Measurements from ENCODE around the gene NPC1L1.
"Not testable (repeated sequence)": the region's sequence is repeated elsewhere in the genome, so short reads cannot be mapped to it uniquely, and the experiment has no call there.

The NPC1L1 gene

GRCh38 chr7:44565795-44566559, 24.8 kb upstream of the NPC1L1 start:
- DNase-seq: no peak

GRCh38 chr7:44565097-44565794, 24.1 kb upstream of the NPC1L1 start:
- peak; percentile 68 for DNase-seq

GRCh38 chr7:44564606-44565005, 23.5 kb upstream of the NPC1L1 start:
- DNase-seq: no peak

GRCh38 chr7:44563171-44563679, 22.1 kb upstream of the NPC1L1 start:
- no peak for DNase-seq

DNA sequence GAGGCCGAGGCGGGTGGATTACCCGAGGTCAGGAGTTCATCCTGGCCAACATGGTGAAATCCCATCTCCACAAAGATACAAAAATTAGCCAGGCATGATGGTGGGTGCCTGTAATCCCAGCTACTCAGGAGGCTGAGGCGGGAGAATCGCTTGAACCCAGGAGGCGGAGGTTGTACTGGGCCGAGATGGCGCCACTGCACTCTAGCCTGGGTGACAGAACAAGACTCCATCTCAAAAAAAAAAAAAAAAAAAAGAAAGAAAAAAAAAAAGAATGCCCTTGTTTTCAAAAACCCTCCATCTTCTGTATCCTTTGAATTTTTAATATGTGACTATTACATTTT, 21.5 kb upstream of the NPC1L1 start:
- not testable (repeated sequence) for DNase-seq

- DNase-seq: no peak
Measured at GRCh38 chr7:44561962-44562621, 21.0 kb upstream of the NPC1L1 start.

DNA sequence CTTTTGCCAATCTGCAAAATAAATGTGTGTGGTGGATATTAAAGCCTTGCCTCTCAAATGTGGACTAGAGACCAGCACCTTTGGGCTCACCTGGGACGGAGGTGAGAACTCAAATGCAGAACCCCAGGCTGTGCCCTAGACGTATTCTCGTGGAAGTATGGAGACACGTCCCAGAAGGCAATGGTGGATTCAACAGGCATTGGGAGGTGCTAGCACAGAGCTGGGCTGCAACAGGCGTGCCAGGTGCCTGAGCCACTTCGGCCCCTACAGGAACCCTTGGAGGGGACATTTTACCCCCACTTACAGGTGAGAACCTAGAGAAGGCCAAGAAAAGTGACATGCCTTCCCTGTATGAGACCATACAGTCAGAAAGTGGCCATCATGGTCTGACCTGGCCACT, 20.4 kb upstream of the NPC1L1 start:
- no peak for DNase-seq

DNA sequence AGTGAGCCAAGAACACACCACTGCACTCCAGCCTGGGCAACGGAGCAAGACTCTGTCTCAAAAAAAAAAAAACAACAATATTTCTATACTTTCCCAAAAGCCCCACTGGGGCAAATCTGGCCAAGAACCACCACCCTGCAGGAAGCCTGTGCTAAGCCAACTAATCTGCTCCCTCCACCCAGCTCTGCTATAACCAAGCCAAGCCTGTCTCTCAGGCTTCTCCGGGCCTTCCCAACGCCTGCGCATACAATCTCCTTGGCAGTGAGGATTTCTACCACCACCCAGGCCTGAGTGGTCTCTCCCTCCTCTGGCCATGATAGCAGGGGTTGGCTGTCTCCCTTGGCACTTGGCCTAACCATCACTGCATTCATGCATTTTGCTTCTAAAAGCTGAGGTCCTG, 18.4 kb upstream of the NPC1L1 start:
- no peak for DNase-seq

- DNase-seq: no peak
Measured at GRCh38 chr7:44557485-44557884, 16.4 kb upstream of the NPC1L1 start.

GRCh38 chr7:44555350-44555749, 14.2 kb upstream of the NPC1L1 start:
- DNase-seq: no peak

DNA sequence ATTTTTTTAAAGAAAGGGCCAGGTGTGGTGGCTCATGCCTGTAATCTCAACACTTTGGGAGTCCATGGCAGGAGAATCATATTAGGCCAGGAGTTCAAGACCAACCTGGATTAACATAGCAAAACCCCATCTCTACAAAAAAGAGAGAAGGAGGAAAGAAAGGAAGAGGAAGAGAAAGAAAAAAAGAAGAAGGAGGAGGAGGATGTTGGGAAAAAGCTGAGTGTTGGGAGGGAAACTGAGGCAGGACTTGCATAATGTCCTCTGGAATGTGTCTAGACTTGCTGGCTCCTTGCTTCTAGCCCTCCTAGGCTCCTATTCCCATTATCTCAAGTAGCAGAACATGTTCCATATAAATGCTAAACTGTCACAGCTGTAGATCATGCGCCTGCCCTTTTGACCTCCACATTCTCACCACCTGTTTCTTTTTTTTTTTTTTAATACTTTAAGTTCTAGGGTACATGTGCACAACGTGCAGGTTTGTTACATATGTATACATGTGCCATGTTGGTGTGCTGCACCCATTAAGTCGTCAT, 11.4 kb upstream of the NPC1L1 start:
- not testable (repeated sequence) for DNase-seq

DNA sequence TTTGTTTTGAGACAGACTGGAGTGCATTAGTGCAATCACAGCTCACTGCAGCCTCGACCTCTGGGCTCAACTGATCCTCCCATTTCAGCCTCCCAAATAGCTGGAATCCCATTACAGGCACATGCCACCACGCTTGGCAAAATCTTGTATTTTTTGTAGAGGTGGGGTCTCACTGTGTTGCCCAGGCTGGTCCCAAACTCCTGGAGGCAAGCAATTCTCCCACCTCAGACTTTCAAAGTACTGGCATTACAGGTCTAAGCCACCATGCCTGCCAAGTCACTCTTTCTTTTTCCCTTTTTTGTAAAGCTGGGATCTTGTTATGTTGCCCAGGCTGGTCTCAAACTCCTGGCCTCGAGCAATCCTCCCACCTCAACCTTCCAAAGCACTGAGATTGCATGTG, 8.3 kb upstream of the NPC1L1 start:
- DNase-seq: no peak

DNA sequence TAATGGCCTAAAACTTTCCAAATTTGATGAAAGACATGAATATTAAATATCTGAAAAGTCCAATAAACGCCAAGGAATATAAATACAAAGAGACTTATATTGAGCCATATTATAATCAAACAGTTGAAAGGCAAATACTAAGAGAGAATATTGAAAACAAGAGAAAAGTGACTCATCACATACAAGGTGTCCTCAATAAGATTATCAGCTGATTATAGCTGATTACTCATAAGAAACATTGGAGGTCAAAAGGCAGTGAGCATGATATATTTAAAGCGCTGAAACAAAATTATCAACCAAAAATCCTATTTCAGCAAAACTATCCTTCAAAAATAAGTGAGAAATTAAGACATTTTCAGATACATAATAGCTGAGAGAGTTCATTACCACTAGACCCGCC, 7.8 kb upstream of the NPC1L1 start:
- no peak for DNase-seq

DNA sequence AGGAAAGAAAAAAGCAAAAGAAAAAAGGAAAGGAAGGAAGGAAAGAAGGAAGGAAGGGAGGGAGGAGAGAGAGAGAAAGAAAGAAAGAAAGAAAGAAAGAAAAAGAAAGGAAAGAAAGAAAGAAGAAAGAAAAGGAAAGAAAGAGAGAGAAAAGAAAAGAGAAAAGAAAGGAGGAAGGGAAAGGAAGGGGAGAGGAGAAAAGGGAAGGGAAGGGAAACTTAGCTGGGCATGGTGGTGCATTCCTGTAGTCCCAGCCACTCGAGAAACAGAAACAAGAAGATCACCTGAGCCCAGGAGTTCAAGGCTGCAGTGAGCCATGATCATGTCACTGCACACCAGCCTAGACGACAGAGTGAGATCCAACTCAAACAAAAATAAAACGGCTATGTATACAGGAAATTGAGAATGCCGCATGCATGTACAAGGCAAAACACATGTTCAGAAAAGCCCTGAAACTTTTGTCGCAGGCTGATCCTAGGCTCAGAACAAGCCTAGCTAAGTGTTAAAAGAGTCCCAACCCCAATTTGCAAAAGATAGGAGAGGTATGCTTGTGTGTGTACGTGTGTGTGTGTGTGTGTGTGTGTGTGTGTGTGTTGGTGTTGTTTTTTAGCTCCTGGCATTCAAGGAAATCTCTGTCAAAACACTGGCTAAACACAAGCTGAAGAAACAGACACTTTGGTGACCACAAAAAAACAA, 6.6 kb upstream of the NPC1L1 start:
- DNase-seq: no peak

- DNase-seq: no peak
Measured at GRCh38 chr7:44541876-44542610, 913 bp upstream of the NPC1L1 start.

GRCh38 chr7:44540592-44541027, 520 bp downstream of the NPC1L1 start:
- DNase-seq: no peak

DNA sequence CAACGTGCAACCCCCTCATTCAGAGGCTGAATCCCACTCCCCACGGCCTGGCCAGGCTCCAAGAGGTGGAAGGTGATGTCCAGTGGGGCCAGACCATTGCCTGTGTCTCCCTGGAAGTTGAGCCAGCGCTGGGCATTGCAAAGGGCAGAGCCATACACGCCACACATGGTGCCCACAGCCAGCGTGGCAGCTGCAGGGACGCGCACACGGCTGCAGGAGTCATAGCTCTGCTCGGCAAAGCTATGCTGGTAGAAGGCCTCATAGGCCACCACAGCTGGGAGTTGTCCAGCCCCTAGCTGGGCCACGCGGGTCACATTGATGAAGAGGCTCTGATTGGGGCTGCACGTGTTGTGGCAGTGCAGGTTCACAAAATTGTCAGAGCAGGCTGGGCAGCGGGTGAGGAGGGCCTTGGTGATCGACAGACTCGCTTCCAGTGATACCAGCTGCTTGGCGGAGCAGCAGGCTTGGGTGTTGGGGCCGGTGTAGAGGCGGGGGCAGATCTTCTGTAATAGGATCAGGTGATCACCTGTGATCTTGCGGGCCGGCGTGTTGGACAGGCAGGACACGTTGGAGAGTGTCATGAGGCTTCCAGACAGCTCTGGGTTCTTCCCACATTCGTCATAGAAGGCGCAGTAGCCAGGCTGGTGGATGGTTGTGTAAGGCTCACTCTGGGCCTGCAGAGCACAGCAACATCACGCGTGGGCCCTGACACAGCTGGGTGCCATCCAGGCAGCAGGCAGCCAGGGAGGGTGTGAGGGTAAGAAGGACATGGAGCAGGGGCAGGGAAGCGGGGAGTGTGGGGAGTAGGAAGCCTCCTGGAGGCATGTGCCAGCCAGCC, 1.2 kb downstream of the NPC1L1 start:
- DNase-seq: no peak

GRCh38 chr7:44538798-44539668, 2.1 kb downstream of the NPC1L1 start:
- no peak for DNase-seq

- DNase-seq: no peak
Measured at GRCh38 chr7:44538093-44538797, 2.9 kb downstream of the NPC1L1 start.

DNA sequence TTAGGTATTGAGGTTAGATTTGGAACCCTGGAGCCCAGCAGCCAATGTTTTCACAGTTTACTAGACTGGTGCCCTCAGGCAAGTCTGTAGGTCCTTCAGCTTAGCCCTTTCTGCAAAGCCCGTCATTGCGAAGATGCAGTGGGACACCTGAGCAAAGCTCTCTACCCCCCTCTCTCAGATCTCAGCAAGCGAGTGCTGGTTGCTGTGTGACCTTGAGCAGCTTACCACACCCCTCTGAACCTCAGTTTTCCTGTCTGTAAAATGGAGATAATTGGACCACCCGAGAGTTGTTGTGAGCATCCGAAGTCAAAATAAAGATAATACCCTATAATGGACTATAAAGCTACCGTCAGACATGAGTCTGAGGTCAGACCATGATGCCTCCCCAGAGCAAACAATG, 3.7 kb downstream of the NPC1L1 start:
- no peak for DNase-seq

Measured in CD4-positive, alpha-beta T cell treated with Interleukin-17A for 1 hour (primary cell).